HCT116 (cell line): ENCODE data around the gene KRT6A. TPM values are rescaled to one million over a fixed set of nuclear protein-coding genes. Genes with fewer than 3 reads are reported as not detected.

Source experiments
- ATAC-seq: fragments of 200-7000 bp; cut with Tn5 transposase; 2 replicates; pipeline ENCODE4 v1.9.1; 2020; ENCODE audit warnings: mild to moderate bottlenecking, moderate library complexity
- BruUV-seq: library from RNA; stranded (reverse); fragments of 400-500 nt; replicated peaks from 2 replicates; lab custom pipeline; 2021; lab: Mats Ljungman, UMichigan
- CTCF ChIA-PET: fragments of 300-600 bp; sonication (Branson Sonifier 250); formaldehyde crosslinking; loops from one replicate; lab custom pipeline; 2021; ENCODE audit warnings: antibody characterized with exemption; lab: Charles Lee
- POLR2A ChIA-PET: fragments of 300-600, 350-600 bp; sonication (Branson Sonifier 250); formaldehyde crosslinking; loops from one replicate; lab custom pipeline; 2021; ENCODE audit warnings: antibody characterized with exemption; lab: Charles Lee
- RAD21 ChIA-PET, 2 experiments: fragments of 300-600 bp; sonication (Branson Sonifier 250); formaldehyde crosslinking; loops; one replicate each; lab custom pipeline; 2023; ENCODE audit warnings: low total read pairs in 2 of 2; ENCODE audit not compliant: uncharacterized antibody in 2 of 2, unreplicated experiment in 2 of 2, low non-redundant PET in 1 of 2; lab: Charles Lee
- DNase-seq: peaks from one replicate; pipeline ENCODE4 v3.0.0-alpha.2; 2010; ENCODE audit warnings: low read depth, low spot score
- H2AFZ ChIP-seq: fragments of 200-600 bp; shearing (Covaris generic), sonication (generic); 2 replicates; pipeline ENCODE4 v1.6.1; 2017; ENCODE audit warnings: low read depth, mixed run types, mixed read lengths, antibody characterized with exemption, low read length; ENCODE audit not compliant: poor library complexity, severe bottlenecking
- H3K27ac ChIP-seq: 2 replicates; pipeline ENCODE4 v1.5.1; 2012; ENCODE audit warnings: low read depth, low read length
- H3K27me3 ChIP-seq: fragments of 200-600 bp; sonication (generic); 2 replicates; pipeline ENCODE4 v1.6.1; 2016; ENCODE audit warnings: mixed run types, low read length, mixed read lengths; ENCODE audit not compliant: insufficient read depth
- H3K36me3 ChIP-seq, 2 experiments: fragments of 200-500 bp in 1 of 2; fragments of 200-600 bp in 1 of 2; sonication (Bioruptor generic) in 1 of 2; sonication (generic) in 1 of 2; 2 replicates each; pipeline versions ENCODE4 v1.5.1 to v1.6.1; 2014 to 2016; ENCODE audit warnings: low read length in 2 of 2, inconsistent platforms in 1 of 2, mixed read lengths in 1 of 2, mixed run types in 1 of 2; ENCODE audit not compliant: insufficient read depth in 2 of 2, control insufficient read depth in 1 of 2
- H3K4me1 ChIP-seq, 2 experiments: fragments of 200-600 bp in 1 of 2; sonication (generic) in 1 of 2; 2 replicates each; pipeline versions ENCODE4 v1.5.1 to v1.6.1; 2012 to 2017; ENCODE audit warnings: low read length in 2 of 2, inconsistent platforms in 1 of 2, mild to moderate bottlenecking in 1 of 2, mixed read lengths in 1 of 2, mixed run types in 1 of 2, moderate library complexity in 1 of 2; ENCODE audit not compliant: insufficient read depth in 2 of 2, control insufficient read depth in 1 of 2
- H3K4me2 ChIP-seq: fragments of 200-600 bp; sonication (generic); 2 replicates; pipeline ENCODE4 v1.6.1; 2017; ENCODE audit warnings: mixed run types, low read length, mixed read lengths
- H3K4me3 ChIP-seq, 2 experiments: fragments of 200-600 bp in 1 of 2; sonication (generic) in 1 of 2; replicated peaks in 1 of 2; 2 replicates each; pipeline ENCODE4 v1.5.1; 2011 to 2016; ENCODE audit warnings: low read length in 2 of 2, control low read depth in 1 of 2, low read depth in 1 of 2, mild to moderate bottlenecking in 1 of 2, mixed read lengths in 1 of 2, mixed run types in 1 of 2
- H3K79me2 ChIP-seq: fragments of 200-600 bp; sonication (generic); 2 replicates; pipeline ENCODE4 v1.6.1; 2017; ENCODE audit warnings: mild to moderate bottlenecking, mixed run types, low read length, moderate library complexity, mixed read lengths; ENCODE audit not compliant: insufficient read depth
- H3K9ac ChIP-seq: fragments of 200-600 bp; sonication (generic); 2 replicates; pipeline ENCODE4 v1.6.1; 2016; ENCODE audit warnings: low read length, mixed read lengths
- H3K9me2 ChIP-seq: fragments of 200-600 bp; sonication (generic), shearing (Covaris generic); 2 replicates; pipeline ENCODE4 v1.6.1; 2017; ENCODE audit warnings: mixed run types, mild to moderate bottlenecking, moderate library complexity; ENCODE audit not compliant: insufficient read depth
- H3K9me3 ChIP-seq, 2 experiments: fragments of 200-500 bp in 1 of 2; fragments of 200-600 bp in 1 of 2; sonication (Bioruptor generic) in 1 of 2; sonication (generic) in 1 of 2; 2 replicates each; pipeline ENCODE4 v1.6.1; 2014 to 2017; ENCODE audit warnings: low read length in 2 of 2, mixed read lengths in 2 of 2, inconsistent platforms in 1 of 2, low read depth in 1 of 2, mild to moderate bottlenecking in 1 of 2, mixed run types in 1 of 2, moderate library complexity in 1 of 2; ENCODE audit not compliant: control insufficient read depth in 1 of 2, insufficient read depth in 1 of 2
- H4K20me1 ChIP-seq: fragments of 200-600 bp; sonication (generic), shearing (Covaris generic); 2 replicates; pipeline ENCODE4 v1.6.1; 2017; ENCODE audit warnings: mixed run types, mild to moderate bottlenecking, moderate library complexity; ENCODE audit not compliant: insufficient read depth
- CTCF ChIP-seq, 3 experiments: fragments of 200-600 bp in 1 of 3; sonication (generic) in 1 of 3; IDR thresholded peaks in 2 of 3; conservative IDR thresholded peaks in 1 of 3; 2 replicates each; pipeline ENCODE4 v1.5.1; 2012 to 2017; ENCODE audit warnings: low read depth in 2 of 3, low read length in 2 of 3, antibody characterized with exemption in 1 of 3, borderline replicate concordance in 1 of 3, control low read depth in 1 of 3, mild to moderate bottlenecking in 1 of 3, mixed read lengths in 1 of 3, mixed run types in 1 of 3, moderate library complexity in 1 of 3; ENCODE audit not compliant: insufficient read depth in 1 of 3
- EGR1 ChIP-seq: IDR thresholded peaks from 2 replicates; pipeline ENCODE4 v1.6.1; 2012; ENCODE audit warnings: low read depth
- ELF1 ChIP-seq: IDR thresholded peaks from 2 replicates; pipeline ENCODE4 v1.6.1; 2012; ENCODE audit warnings: low read depth, borderline replicate concordance
- EZH2phosphoT487 ChIP-seq: fragments of 200-600 bp; IDR thresholded peaks from 2 replicates; pipeline ENCODE4 v1.6.1; 2018; ENCODE audit warnings: antibody characterized with exemption, borderline replicate concordance
- FOSL1 ChIP-seq: IDR thresholded peaks from 2 replicates; pipeline ENCODE4 v1.6.1; 2012; ENCODE audit warnings: low read depth
- JUND ChIP-seq: IDR thresholded peaks from 2 replicates; pipeline ENCODE4 v1.6.1; 2012
- POLR2AphosphoS5 ChIP-seq: IDR thresholded peaks from 2 replicates; pipeline ENCODE4 v1.6.1; 2011; ENCODE audit warnings: mild to moderate bottlenecking, low read depth, low read length, moderate library complexity
- RAD21 ChIP-seq: IDR thresholded peaks from 2 replicates; pipeline ENCODE4 v1.6.1; 2012; ENCODE audit warnings: low read depth, mild to moderate bottlenecking
- TCF7L2 ChIP-seq: IDR thresholded peaks from 2 replicates; pipeline ENCODE4 v1.7.0; 2011; ENCODE audit warnings: borderline replicate concordance, inconsistent platforms; ENCODE audit not compliant: insufficient read depth, insufficient read length; ENCODE audit errors: extremely low read depth
- ZBTB33 ChIP-seq: IDR thresholded peaks from 2 replicates; pipeline ENCODE4 v1.6.1; 2011; ENCODE audit warnings: mild to moderate bottlenecking, low read length, moderate library complexity; ENCODE audit not compliant: insufficient replicate concordance; ENCODE audit errors: extremely low read depth
- ZFX ChIP-seq: fragments of 450-650 bp; IDR thresholded peaks from 2 replicates; pipeline ENCODE4 v1.6.1; 2017
- intact Hi-C: fragments of 100-400 bp; cut with micrococcal nuclease; formaldehyde crosslinking; loops from 2 replicates; pipeline ENCODE4 v1.10.0; 2022
- total RNA-seq: library from RNA; stranded (reverse); gene quantifications from one replicate; pipeline ENCODE4 v1.2.1, GENCODE V29; 2021; ENCODE audit not compliant: unreplicated experiment
- TF ChIP-seq, protein P1 (sequence below): IDR thresholded peaks from 2 replicates; pipeline ENCODE4 v1.6.1; 2012; ENCODE audit warnings: low read depth

The KRT6A gene
- total RNA-seq, 1 experiment from 2014 or later, result 0.66 TPM

DNA sequence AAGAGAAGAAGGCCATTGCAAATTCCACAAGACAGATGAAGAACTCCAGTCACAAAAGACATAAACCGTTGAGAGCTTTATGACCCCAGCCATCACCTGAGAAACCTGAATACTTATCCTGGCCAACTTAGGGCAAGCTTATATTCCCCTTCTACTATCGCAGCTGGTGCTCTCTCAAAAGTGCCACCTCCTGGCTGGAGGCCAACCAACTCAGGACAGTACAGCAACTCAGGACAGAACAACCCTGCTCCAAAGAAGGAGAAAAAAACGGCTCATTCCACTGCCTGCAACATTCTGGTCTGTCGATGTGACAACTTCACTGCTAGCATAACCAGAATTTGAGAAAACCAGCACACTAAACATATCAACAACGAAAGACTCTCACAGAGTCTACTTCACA is 31.4 kb downstream of the KRT6A start:
- ChIA-PET POLR2A (no interaction called here), CTCF (no interaction called here), RAD21 (no interaction called here)
- Histone ChIP-seq H3K79me2 (no peaks in the 10 kb centered on the region), H3K9ac (no peak overlapping the region), H3K27ac (no peak overlapping the region), H3K4me1 (no peaks in the 10 kb centered on the region), H2AFZ (no peak overlapping the region), H3K27me3 (no peaks in the 10 kb centered on the region), H4K20me1 (no peaks in the 10 kb centered on the region), H3K4me3 (no peak overlapping the region), H3K9me3 (no peaks in the 10 kb centered on the region), H3K9me2 (no peaks in the 10 kb centered on the region), H3K4me2 (no peak overlapping the region), H3K36me3 (no peaks in the 10 kb centered on the region)
- no TSS peak for BruUV-seq
- no peak for TF ChIP-seq RAD21
- TF ChIP-seq JUND, result no peak
- TF ChIP-seq ZBTB33, result no peak
- no peak for TF ChIP-seq FOSL1
- no peak for TF ChIP-seq ZFX
- TF ChIP-seq, protein P1, sequence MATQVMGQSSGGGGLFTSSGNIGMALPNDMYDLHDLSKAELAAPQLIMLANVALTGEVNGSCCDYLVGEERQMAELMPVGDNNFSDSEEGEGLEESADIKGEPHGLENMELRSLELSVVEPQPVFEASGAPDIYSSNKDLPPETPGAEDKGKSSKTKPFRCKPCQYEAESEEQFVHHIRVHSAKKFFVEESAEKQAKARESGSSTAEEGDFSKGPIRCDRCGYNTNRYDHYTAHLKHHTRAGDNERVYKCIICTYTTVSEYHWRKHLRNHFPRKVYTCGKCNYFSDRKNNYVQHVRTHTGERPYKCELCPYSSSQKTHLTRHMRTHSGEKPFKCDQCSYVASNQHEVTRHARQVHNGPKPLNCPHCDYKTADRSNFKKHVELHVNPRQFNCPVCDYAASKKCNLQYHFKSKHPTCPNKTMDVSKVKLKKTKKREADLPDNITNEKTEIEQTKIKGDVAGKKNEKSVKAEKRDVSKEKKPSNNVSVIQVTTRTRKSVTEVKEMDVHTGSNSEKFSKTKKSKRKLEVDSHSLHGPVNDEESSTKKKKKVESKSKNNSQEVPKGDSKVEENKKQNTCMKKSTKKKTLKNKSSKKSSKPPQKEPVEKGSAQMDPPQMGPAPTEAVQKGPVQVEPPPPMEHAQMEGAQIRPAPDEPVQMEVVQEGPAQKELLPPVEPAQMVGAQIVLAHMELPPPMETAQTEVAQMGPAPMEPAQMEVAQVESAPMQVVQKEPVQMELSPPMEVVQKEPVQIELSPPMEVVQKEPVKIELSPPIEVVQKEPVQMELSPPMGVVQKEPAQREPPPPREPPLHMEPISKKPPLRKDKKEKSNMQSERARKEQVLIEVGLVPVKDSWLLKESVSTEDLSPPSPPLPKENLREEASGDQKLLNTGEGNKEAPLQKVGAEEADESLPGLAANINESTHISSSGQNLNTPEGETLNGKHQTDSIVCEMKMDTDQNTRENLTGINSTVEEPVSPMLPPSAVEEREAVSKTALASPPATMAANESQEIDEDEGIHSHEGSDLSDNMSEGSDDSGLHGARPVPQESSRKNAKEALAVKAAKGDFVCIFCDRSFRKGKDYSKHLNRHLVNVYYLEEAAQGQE, result no peak
- TF ChIP-seq CTCF (IDR thresholded peaks at IDR 0.05 in 2 of 3, conservative IDR thresholded peaks at IDR 0.05 in 1 of 3; ENCODE audit: borderline replicate concordance in 1 of 3, insufficient read depth in 1 of 3, low read depth in 2 of 3, low read length in 2 of 3), result no peak
- no peak for TF ChIP-seq EGR1
- no peak for TF ChIP-seq POLR2AphosphoS5
- no peak for TF ChIP-seq TCF7L2
- no peak for TF ChIP-seq EZH2phosphoT487
- TF ChIP-seq ELF1, result no peak
- intact Hi-C loops, result no loop called here
- no peak for ATAC-seq
- DNase-seq, result no peak
